DOHH2 (cell line): ENCODE data around the gene POM121.

Experiments
- EZH2phosphoT487 ChIP-seq: fragments of 200-600 bp; sonication (generic); IDR thresholded peaks from 2 replicates; pipeline ENCODE4 v1.6.1; 2017; ENCODE audit warnings: borderline replicate concordance, mild to moderate bottlenecking, antibody characterized with exemption, low read length, moderate library complexity, mixed read lengths
- TF ChIP-seq, protein P1 (sequence below): fragments of 200-600 bp; sonication (generic); IDR thresholded peaks from one replicate; pipeline ENCODE4 v1.5.1; 2014; ENCODE audit warnings: antibody characterized with exemption, mild to moderate bottlenecking, low read depth, low read length; ENCODE audit not compliant: poor library complexity, severe bottlenecking

DNA sequence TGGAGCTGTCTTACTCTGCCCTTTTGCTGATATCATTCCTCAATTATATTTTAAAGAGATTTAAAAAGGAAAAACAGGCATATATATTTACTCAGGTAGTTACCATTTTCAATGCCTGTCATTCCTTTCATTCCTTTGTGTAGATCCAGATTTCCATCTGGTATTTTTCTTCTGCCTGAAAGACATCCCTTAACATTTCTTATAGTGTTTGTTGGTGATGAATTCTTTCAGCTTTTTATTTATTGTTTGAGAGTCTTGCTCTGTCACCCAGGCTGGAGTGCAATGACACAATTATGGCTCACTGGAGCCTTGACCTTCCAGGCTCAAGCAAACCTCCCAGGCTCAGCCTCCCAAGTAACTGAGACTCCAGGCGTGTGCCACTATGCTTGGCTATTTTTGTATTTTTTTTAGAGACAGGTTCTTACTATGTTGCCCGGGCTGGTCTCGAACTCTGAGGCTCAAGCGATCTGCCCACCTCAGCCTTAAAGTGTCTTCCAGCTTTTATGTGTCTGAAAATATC, 5.6 kb upstream of the POM121 start:
- TF ChIP-seq, protein P1, sequence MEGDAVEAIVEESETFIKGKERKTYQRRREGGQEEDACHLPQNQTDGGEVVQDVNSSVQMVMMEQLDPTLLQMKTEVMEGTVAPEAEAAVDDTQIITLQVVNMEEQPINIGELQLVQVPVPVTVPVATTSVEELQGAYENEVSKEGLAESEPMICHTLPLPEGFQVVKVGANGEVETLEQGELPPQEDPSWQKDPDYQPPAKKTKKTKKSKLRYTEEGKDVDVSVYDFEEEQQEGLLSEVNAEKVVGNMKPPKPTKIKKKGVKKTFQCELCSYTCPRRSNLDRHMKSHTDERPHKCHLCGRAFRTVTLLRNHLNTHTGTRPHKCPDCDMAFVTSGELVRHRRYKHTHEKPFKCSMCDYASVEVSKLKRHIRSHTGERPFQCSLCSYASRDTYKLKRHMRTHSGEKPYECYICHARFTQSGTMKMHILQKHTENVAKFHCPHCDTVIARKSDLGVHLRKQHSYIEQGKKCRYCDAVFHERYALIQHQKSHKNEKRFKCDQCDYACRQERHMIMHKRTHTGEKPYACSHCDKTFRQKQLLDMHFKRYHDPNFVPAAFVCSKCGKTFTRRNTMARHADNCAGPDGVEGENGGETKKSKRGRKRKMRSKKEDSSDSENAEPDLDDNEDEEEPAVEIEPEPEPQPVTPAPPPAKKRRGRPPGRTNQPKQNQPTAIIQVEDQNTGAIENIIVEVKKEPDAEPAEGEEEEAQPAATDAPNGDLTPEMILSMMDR = no peak
- TF ChIP-seq EZH2phosphoT487 = no peak
